ENCODE data around the gene SIX5.

DNA sequence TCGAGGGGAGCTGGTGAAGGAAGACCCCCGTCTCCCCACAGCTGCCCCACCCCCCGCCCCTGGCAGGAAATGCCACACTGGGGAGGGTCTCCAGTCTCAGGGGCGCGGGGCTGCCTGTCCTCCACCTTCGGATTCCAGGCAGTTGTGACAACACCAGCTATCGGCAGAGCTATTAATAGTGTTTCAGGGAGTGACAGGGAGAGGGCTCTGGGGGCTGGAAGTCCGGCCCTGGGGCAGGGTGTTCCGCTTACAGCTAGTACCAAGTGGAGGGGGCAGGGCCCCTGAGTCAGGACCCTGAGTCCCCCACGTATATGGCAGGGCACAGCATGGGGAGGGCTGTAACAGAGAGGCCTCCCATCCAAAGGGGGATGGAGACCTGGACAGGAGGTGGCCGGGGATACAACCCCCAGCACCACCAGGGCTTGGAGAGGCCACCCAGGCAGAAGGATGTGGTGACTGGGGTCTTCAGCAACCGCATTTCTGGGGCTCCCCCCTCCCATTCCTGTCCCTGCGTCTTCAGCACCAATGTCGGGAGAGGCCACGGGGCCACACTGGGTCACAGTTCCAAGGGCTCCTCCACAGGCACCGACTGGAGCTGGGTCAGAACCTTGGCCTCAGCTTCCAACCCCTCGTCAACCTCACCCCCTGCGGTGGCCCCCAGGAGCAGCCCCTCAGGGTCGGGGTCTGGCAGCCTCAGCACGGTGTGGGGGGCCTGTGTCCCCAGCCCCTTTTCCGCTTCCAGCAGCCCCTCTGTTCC is 3.9 kb downstream of the SIX5 start:
- TF ChIP-seq NR3C1 (IDR thresholded peaks at IDR 0.05) (no peak), KDM5A (IDR thresholded peaks at IDR 0.05) (no peak), FOSL2 (IDR thresholded peaks at IDR 0.05) (no peak), FOSL2 (CRISPR knock-in tag; IDR thresholded peaks at IDR 0.05) (no peak), POLR2A (IDR thresholded peaks at IDR 0.05; ENCODE audit: low read length) (no peak; the same call in 1 of the 2 replicates), RAD21 (conservative IDR thresholded peaks at IDR 0.05 in 1 of 2, IDR thresholded peaks at IDR 0.05 in 1 of 2) (no peak), GATA3 (IDR thresholded peaks at IDR 0.05; ENCODE audit: borderline replicate concordance) (no peak)
- TF ChIP-seq, protein P1, sequence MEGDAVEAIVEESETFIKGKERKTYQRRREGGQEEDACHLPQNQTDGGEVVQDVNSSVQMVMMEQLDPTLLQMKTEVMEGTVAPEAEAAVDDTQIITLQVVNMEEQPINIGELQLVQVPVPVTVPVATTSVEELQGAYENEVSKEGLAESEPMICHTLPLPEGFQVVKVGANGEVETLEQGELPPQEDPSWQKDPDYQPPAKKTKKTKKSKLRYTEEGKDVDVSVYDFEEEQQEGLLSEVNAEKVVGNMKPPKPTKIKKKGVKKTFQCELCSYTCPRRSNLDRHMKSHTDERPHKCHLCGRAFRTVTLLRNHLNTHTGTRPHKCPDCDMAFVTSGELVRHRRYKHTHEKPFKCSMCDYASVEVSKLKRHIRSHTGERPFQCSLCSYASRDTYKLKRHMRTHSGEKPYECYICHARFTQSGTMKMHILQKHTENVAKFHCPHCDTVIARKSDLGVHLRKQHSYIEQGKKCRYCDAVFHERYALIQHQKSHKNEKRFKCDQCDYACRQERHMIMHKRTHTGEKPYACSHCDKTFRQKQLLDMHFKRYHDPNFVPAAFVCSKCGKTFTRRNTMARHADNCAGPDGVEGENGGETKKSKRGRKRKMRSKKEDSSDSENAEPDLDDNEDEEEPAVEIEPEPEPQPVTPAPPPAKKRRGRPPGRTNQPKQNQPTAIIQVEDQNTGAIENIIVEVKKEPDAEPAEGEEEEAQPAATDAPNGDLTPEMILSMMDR (IDR thresholded peaks at IDR 0.05), result no peak

Measured in A549 (cell line).